ENCODE data around the gene PTP4A2. TPM values are rescaled to one million over a fixed set of nuclear protein-coding genes. Genes with fewer than 3 reads are reported as not detected.

Gene PTP4A2
- total and polyA plus RNA-seq, 11 donors = 74.4 to 354 (median 242) TPM

DNA sequence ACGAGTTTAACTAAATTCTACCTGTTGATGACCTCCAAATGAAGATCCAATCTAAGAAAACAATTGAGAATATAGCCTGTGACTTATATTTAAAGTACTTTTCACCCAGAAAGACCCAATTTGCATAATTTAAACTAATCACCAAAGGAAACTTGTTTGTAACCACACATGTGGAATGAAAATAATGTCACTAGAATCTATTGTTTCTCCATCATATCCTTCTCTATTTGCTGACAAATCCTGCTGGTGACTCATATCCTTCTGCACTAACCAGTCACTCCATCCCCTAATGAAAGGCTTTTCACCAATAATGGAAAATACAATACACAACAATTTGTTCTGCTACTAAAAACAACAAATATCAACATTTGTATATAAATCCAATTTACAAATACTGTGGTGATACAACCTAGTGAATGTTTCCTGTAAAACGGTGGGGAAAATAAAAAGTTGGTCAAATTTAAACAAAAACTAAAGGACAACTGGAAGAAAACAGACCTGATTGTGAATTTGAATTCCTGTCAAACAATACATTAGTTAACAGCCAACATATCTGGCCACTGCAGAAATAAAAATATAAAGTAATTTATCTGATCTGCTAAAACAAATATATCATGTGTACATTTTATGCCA lies 6.5 kb downstream of the PTP4A2 start:
- peak overlapping the region in 8 of 12 donors; percentile 10 to 100 (median 45) for H3K27ac ChIP-seq
- WGBS, 4 donors = 35 to 55% (median 40%) methylated on average over 2 of the region's 2 CpGs

GRCh38 chr1:31930836-31931592 lies 7.2 kb downstream of the PTP4A2 start:
- intact Hi-C loops (cut with DNase I) = no loop called here
- Histone ChIP-seq H3K4me1 (peaks cover 13 to 100% (median 89%) of the 10 kb centered on the region in 12 donors), H3K9me3 (no peaks in the 10 kb centered on the region), H3K27me3 (no peaks in the 10 kb centered on the region), H3K4me3 (peak overlapping the region in 1 of 12 donors; percentile 2), H3K27ac (peak overlapping the region in 9 of 12 donors; percentile 4 to 100 (median 43)), H3K36me3 (no peaks in the 10 kb centered on the region)
- no peak for TF ChIP-seq CTCF (IDR thresholded peaks at IDR 0.05)
- no peak for TF ChIP-seq POLR2A (IDR thresholded peaks at IDR 0.05)
- DNase-seq (no peak), ATAC-seq (no peak)
- 50 to 54% (median 51%) methylated on average over 7 of the region's 7 CpGs for WGBS, 4 donors

More for the DNA sequence above, 6.5 kb downstream of the PTP4A2 start:
- Histone ChIP-seq H3K27me3 (no peaks in the 10 kb centered on the region), H3K36me3 (no peaks in the 10 kb centered on the region), H3K9me3 (no peaks in the 10 kb centered on the region), H3K4me1 (peaks cover 14 to 100% (median 89%) of the 10 kb centered on the region in 12 donors), H3K4me3 (no peak overlapping the region)
- DNase-seq = no peak
- TF ChIP-seq CTCF (IDR thresholded peaks at IDR 0.05) (no peak), POLR2A (IDR thresholded peaks at IDR 0.05) (no peak)
- ATAC-seq = peak in 1 of 4 donors; percentile 68
- intact Hi-C loops (cut with DNase I) = no loop called here

DNA sequence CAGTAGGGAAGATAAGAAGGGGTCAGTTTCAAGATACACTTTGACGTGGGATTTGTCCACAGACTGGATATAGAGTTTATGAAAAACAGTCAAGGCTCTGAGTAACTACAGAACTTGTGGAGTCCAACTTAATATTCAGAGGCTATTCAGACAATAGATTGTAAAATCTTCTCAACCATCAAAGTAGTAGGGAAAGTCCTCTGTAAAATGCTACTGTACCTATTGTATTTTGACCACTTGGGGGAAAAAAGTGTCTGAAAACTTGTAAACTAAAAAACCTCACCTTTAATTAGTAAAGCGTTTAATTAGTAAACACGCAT lies 10.5 kb downstream of the PTP4A2 start:
- H3K27ac ChIP-seq = peak overlapping the region in 2 of 12 donors; percentile 41 to 100
- peaks cover 21 to 98% (median 85%) of the 10 kb centered on the region in 12 donors for H3K4me1 ChIP-seq
- DNase-seq = no peak
- H3K4me3 ChIP-seq = no peak overlapping the region
- ATAC-seq = no peak
- intact Hi-C loops (cut with DNase I) = no loop called here
- TF ChIP-seq POLR2A (IDR thresholded peaks at IDR 0.05) = no peak
- no peak for TF ChIP-seq CTCF (IDR thresholded peaks at IDR 0.05)
- 13 to 79% (median 55%) methylated on average over 3 of the region's 3 CpGs for WGBS, 4 donors
- H3K36me3 ChIP-seq = no peaks in the 10 kb centered on the region
- no peaks in the 10 kb centered on the region for H3K27me3 ChIP-seq
- H3K9me3 ChIP-seq = no peaks in the 10 kb centered on the region

DNA sequence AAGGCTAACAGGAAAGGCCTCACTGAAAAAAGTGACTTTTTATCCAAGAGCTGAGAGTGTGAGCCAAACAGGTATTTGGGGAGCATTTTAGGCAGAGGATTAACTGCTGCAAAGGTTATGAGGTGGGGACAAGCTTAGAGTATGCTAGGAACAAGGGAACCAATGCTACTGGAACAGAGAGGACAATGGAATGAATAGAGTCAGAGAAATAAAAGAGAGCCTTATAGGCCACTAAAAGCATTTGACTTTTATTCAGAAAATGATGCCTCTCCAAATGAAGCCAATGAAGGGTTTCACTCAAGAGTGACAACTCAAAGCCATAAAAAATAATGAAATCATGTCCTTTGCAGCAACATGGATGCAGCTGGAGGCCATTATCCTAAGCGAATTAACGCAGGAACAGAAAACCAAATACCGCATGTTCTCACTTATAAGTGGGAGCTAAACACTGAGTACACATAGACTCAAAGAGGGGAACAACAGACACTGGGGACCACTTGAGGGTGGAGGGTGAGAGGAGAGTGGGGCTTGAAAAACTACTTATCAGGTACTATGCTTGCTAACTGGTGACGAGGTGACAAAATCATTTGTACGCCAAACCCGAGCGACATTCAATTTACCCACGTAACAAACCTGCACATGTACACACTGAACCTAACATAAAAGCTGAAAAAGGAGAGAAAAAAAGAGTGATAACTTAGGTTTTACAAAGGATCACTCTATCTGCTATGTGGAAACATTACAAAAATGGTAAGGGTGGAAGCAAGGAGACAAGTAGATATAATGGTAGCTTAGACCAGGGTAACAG lies 11.1 kb downstream of the PTP4A2 start:
- H3K4me3 ChIP-seq = no peak overlapping the region
- H3K9me3 ChIP-seq = no peaks in the 10 kb centered on the region
- peaks cover 21 to 98% (median 83%) of the 10 kb centered on the region in 12 donors for H3K4me1 ChIP-seq
- DNase-seq (no peak), ATAC-seq (peak in 1 of 4 donors; percentile 41)
- intact Hi-C loops (cut with DNase I) = no loop called here
- WGBS, 4 donors = 67 to 78% (median 72%) methylated on average over 8 of the region's 8 CpGs
- no peak for TF ChIP-seq POLR2A (IDR thresholded peaks at IDR 0.05)
- no peak for TF ChIP-seq CTCF (IDR thresholded peaks at IDR 0.05)
- no peaks in the 10 kb centered on the region for H3K36me3 ChIP-seq
- peak overlapping the region in 2 of 12 donors; percentile 41 to 100 for H3K27ac ChIP-seq
- no peaks in the 10 kb centered on the region for H3K27me3 ChIP-seq
